GM23338 (cell line): Measurements from ENCODE around the gene KCNB1.

ENCODE experiments used
- CREB1 ChIP-seq: fragments of 250-450 bp; sonication (Bioruptor Pico); IDR thresholded peaks from 2 replicates; pipeline ENCODE4 v1.5.0; 2020; ENCODE audit warnings: low read depth, mild to moderate bottlenecking, moderate library complexity
- CTCF ChIP-seq, 2 experiments: fragments of 200-600 bp in 1 of 2; sonication (generic) in 1 of 2; conservative IDR thresholded peaks; 2 replicates each; pipeline versions ENCODE4 v1.5.1 to v1.6.1; 2016 to 2017; ENCODE audit warnings: antibody characterized with exemption in 2 of 2, low read depth in 2 of 2, mild to moderate bottlenecking in 2 of 2, moderate library complexity in 1 of 2
- EZH2 ChIP-seq: fragments of 200-600 bp; sonication (generic); IDR thresholded peaks from one replicate; pipeline ENCODE4 v1.8.0; 2017; ENCODE audit warnings: antibody characterized with exemption, mild to moderate bottlenecking, low read depth; ENCODE audit not compliant: unreplicated experiment
- EZH2phosphoT487 ChIP-seq: fragments of 200-600 bp; sonication (generic); IDR thresholded peaks from one replicate; pipeline ENCODE4 v1.8.1; 2018; ENCODE audit warnings: antibody characterized with exemption; ENCODE audit not compliant: unreplicated experiment
- JUNB ChIP-seq: IDR thresholded peaks from one replicate; pipeline ENCODE4 v1.6.1; 2016; ENCODE audit warnings: antibody characterized with exemption; ENCODE audit not compliant: unreplicated experiment
- POLR2AphosphoS5 ChIP-seq: IDR thresholded peaks from 2 replicates; pipeline ENCODE4 v1.6.1; 2016; ENCODE audit warnings: antibody characterized with exemption, low read depth
- STAT1 ChIP-seq: IDR thresholded peaks from one replicate; pipeline ENCODE4 v1.6.1; 2016; ENCODE audit warnings: antibody characterized with exemption; ENCODE audit not compliant: unreplicated experiment

- no peak for TF ChIP-seq CREB1 (CRISPR knock-in tag)
- TF ChIP-seq CTCF (conservative IDR thresholded peaks at IDR 0.05; ENCODE audit: low read depth in 2 of 2), result no peak
- TF ChIP-seq POLR2AphosphoS5, result no peak
- no peak for TF ChIP-seq EZH2
- no peak for TF ChIP-seq EZH2phosphoT487
- no peak for TF ChIP-seq STAT1
- TF ChIP-seq JUNB, result no peak
Observed at GRCh38 chr20:49496043-49496442, 13.6 kb upstream of the KCNB1 start.
